ENCODE measurements around the gene RB1. TPM values are rescaled to one million over a fixed set of nuclear protein-coding genes. Genes with fewer than 3 reads are reported as not detected.

The RB1 gene
- total RNA-seq, 1 donor = 48.4 TPM

DNA sequence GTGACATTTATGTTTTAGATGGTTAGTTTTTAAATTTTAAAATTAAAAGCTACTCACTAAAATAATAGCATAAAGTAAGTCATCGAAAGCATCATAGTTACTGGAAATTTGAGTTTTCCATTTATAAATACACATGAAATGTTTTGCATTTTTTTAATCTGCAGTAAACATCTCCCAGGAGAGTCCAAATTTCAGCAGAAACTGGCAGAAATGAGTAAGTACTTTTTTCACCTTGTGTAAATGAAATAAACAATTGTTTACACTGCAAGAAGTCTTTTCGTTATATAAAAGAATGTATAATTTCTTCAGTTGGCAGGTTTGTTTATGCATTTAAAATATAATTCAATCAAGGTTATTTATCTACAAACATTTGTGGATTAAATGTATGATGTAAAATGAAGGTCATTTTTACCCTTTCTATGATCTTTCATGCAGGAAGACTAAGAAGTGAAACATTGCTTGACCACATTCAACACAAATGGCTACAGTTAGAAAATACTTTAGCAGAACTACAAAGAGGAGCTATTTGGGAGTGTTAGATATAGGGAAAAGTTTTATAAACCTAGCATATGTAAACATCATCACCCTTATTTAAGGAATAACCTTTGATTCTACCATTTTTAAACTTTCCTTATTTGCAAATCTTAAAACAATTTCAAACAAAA is 173.8 kb downstream of the RB1 start:
- DNase-seq (ENCODE audit: low read depth) = no peak
- no peak overlapping the region for H3K4me3 ChIP-seq (ENCODE audit: low read depth, low read length)
- TF ChIP-seq, protein P1, sequence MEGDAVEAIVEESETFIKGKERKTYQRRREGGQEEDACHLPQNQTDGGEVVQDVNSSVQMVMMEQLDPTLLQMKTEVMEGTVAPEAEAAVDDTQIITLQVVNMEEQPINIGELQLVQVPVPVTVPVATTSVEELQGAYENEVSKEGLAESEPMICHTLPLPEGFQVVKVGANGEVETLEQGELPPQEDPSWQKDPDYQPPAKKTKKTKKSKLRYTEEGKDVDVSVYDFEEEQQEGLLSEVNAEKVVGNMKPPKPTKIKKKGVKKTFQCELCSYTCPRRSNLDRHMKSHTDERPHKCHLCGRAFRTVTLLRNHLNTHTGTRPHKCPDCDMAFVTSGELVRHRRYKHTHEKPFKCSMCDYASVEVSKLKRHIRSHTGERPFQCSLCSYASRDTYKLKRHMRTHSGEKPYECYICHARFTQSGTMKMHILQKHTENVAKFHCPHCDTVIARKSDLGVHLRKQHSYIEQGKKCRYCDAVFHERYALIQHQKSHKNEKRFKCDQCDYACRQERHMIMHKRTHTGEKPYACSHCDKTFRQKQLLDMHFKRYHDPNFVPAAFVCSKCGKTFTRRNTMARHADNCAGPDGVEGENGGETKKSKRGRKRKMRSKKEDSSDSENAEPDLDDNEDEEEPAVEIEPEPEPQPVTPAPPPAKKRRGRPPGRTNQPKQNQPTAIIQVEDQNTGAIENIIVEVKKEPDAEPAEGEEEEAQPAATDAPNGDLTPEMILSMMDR (IDR thresholded peaks at IDR 0.05; ENCODE audit: insufficient read depth, low read length) = no peak

DNA sequence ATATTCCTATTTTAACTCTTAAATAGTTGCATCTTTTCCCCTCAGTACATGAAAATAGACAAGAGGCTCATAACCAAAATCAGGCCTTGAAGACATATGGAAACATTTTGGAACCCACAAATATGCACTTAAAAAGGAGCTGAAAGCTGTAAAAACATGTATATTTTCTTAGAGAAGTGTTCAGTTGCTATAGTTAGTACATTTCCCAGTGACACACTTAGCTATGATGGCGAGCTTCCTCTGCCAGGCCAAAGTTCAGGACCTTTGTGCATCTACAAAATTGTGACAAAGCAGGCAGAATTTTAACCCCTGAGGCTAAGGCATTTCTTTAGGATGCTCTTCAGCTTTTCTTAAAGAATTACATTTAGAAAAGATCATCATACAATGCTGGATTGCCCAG is 174.8 kb downstream of the RB1 start:
- H3K4me3 ChIP-seq (ENCODE audit: low read depth, low read length) = no peak overlapping the region
- DNase-seq (ENCODE audit: low read depth) = peak; percentile 6
- TF ChIP-seq, protein P1 (IDR thresholded peaks at IDR 0.05; ENCODE audit: insufficient read depth, low read length) = no peak

DNA sequence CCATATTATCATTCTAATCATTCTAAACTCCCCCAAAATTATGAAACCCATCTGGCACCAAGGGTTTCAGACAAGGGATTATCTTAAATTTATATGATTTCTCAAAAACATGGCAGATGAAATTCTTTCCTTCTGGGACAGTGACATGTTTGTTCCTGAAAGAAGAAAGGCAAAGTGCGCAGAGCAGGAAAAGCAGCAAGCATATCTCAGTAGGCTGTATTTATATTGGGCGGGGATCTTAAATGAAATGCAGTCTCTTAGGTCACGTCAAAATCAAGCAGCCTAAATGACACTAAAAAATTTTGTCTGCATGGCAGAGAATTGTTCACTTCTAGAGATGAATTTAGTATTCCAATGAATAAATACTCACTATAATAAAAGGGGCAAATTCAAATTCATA is 180.0 kb downstream of the RB1 start:
- no peak for DNase-seq (ENCODE audit: low read depth)
- TF ChIP-seq, protein P1 (IDR thresholded peaks at IDR 0.05; ENCODE audit: insufficient read depth, low read length) = no peak
- no peak overlapping the region for H3K4me3 ChIP-seq (ENCODE audit: low read depth, low read length)

DNA sequence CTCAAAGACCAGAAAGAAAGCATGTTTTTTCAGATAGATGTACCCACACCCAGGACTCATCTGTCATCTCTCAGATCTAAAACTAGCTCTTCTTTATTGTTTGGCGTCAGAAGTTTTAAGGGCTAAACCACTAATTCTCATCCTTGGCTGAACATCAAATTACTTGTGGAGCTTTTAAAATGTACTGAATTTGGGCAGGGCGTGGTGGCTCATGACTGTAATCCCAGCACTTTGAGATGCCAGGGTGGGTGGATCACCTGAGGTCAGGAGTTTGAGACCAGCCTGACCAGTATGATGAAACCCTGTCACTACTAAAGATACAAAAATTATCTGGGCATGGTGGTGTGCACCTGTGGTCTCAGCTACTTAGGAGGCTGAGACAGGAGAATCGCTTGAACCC is 181.9 kb downstream of the RB1 start:
- H3K4me3 ChIP-seq (ENCODE audit: low read depth, low read length) = no peak overlapping the region
- TF ChIP-seq, protein P1 (IDR thresholded peaks at IDR 0.05; ENCODE audit: insufficient read depth, low read length) = no peak
- no peak for DNase-seq (ENCODE audit: low read depth)

DNA sequence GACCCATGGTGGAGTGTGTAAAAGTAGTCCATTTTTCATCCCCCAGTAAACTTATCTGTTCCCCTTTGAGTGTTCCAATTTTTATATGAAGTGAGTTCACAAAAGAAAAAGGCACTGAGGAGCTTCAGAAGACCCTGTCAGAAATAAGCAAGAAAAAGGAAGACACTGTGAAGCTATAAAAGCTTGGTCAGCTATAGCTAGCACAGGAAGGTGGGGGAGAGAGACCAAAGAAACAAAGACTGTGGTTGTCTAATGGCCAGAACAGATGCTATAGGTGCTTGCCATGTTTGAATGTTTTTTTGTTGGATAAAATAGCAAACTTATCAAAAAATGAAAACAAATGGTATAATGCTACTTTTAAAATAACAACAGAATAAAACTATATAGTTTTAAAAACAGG is 182.8 kb downstream of the RB1 start:
- TF ChIP-seq, protein P1 (IDR thresholded peaks at IDR 0.05; ENCODE audit: insufficient read depth, low read length) = no peak
- H3K4me3 ChIP-seq (ENCODE audit: low read depth, low read length) = no peak overlapping the region
- no peak for DNase-seq (ENCODE audit: low read depth)

DNA sequence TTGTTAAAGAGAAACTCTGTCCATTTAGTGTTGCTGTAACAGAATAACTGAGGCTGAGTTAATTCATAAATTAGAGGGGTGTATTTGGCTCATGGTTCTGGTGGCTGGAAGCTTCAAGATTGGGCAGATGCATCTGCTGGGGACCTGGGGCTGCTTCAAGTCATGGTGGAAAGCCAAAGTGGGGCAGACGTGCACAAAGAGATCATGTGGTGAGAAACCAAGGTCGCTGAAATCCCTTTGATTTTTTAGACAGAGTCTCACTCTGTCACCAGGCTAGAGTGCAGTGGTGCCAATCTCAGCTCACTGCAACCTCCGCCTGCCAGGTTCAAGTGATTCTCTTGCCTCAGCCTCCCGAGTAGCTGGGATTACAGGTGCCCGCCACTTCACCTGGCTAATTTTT is 183.3 kb downstream of the RB1 start:
- TF ChIP-seq, protein P1 (IDR thresholded peaks at IDR 0.05; ENCODE audit: insufficient read depth, low read length) = no peak
- no peak for DNase-seq (ENCODE audit: low read depth)

DNA sequence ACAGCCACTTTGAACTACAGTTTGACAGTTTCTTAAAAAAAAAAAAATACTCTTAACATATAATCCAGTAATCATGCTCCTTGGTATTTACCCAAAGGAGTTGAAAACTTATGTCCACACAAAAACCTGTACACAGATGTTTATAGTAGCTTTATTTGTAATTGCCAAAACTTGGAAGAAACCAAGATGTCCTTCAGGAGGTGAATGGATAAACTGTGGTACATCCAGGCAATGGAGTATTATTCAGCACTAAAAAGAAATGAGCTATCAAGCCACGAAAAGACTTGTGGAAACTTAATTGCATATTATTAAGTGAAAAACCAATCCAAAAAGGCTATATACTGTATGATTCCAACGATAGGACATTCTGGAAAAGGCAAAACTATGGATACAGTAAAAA is 184.4 kb downstream of the RB1 start:
- H3K4me3 ChIP-seq (ENCODE audit: low read depth, low read length) = no peak overlapping the region
- no peak for DNase-seq (ENCODE audit: low read depth)
- TF ChIP-seq, protein P1 (IDR thresholded peaks at IDR 0.05; ENCODE audit: insufficient read depth, low read length) = no peak

More for the DNA sequence above, 183.3 kb downstream of the RB1 start:
- H3K4me3 ChIP-seq (ENCODE audit: low read depth, low read length) = no peak overlapping the region
